Esophagus squamous epithelium (tissue), 5 donors: Measurements from ENCODE around the gene GLMP. TPM values are rescaled to one million over a fixed set of nuclear protein-coding genes. Genes with fewer than 3 reads are reported as not detected.
A peak's percentile ranks its signal among the peaks of the same experiment; 100 is the strongest.

Source experiments
- DNase-seq: peaks from one replicate; lab custom pipeline; 2025; lab: John Stamatoyannopoulos, UW
- H3K27ac ChIP-seq, 4 donors: fragments of 200-600 bp; sonication (generic); one replicate each; pipeline ENCODE4 v1.5.1; 2016 to 2019; ENCODE audit warnings: mild to moderate bottlenecking in 1 of 4
- H3K27me3 ChIP-seq, 4 donors: fragments of 200-600 bp; sonication (generic); 1 replicate in 3 of 4; 2 replicates in 1 of 4; pipeline versions ENCODE4 v1.5.1 to v1.6.0; 2017 to 2021; ENCODE audit warnings: antibody characterized with exemption in 1 of 4
- H3K36me3 ChIP-seq, 3 donors: fragments of 200-600 bp; sonication (generic); one replicate each; pipeline ENCODE4 v1.5.1; 2016 to 2019
- H3K4me1 ChIP-seq, 3 donors: fragments of 200-600 bp; sonication (generic); one replicate each; pipeline ENCODE4 v1.5.1; 2017 to 2019
- H3K4me3 ChIP-seq, 4 donors: fragments of 200-600 bp; sonication (generic); 1 replicate in 3 of 4; 2 replicates in 1 of 4; pipeline ENCODE4 v1.5.1; 2016 to 2019; ENCODE audit warnings: mild to moderate bottlenecking in 2 of 4, moderate library complexity in 1 of 4
- H3K9me3 ChIP-seq, 3 donors: fragments of 200-600 bp; sonication (generic); one replicate each; pipeline ENCODE4 v1.5.1; 2016 to 2019
- CTCF ChIP-seq, 6 experiments: fragments of 450-650 bp in 4 of 6; fragments of 200-600 bp in 2 of 6; sonication (generic) in 2 of 6; IDR thresholded peaks; one replicate each; pipeline ENCODE4 v1.5.1; 2016 to 2019; ENCODE audit warnings: antibody characterized with exemption in 6 of 6, mild to moderate bottlenecking in 4 of 6, moderate library complexity in 4 of 6
- POLR2A ChIP-seq, 4 donors: fragments of 450-650 bp; IDR thresholded peaks; one replicate each; pipeline ENCODE4 v1.6.1; 2017; ENCODE audit warnings: antibody characterized with exemption in 4 of 4, mild to moderate bottlenecking in 4 of 4, moderate library complexity in 3 of 4
- WGBS, 2 donors: methylation state at CpG; one replicate each; pipeline ENCODE4 v1.1.5; 2018; 5-methylcytosine and 5-hydroxymethylcytosine counted together
- intact Hi-C: fragments of 100-400 bp; cut with DNase I; formaldehyde crosslinking; loops from one replicate; pipeline ENCODE4 v1.15.0; 2022
- total RNA-seq, 4 donors: library from RNA; depleted of rRNA; stranded (reverse); fragments of >200 nt; gene quantifications; one replicate each; pipeline ENCODE4 v1.1.0, GENCODE V29; 2016
- donor health status: DM: yes; HTN: yes; CAD: no.

The GLMP gene
- total RNA-seq, 4 donors from 2014 or later = 16.1 to 44.2 (median 27.7) TPM

GRCh38 chr1:156319664-156320063, 24.2 kb upstream of the GLMP start:
- DNase-seq = no peak
- peaks cover 49 to 100% (median 78%) of the 10 kb centered on the region in 3 donors for H3K36me3 ChIP-seq
- intact Hi-C loops = loop anchor here (10.0 kb wide), 1 partner anchor 65 kb away; no protein-coding TSS in a partner anchor

GRCh38 chr1:156316909-156317308, 21.4 kb upstream of the GLMP start:
- Histone ChIP-seq H3K4me3 (no peak overlapping the region), H3K9me3 (no peaks in the 10 kb centered on the region), H3K27me3 (no peaks in the 10 kb centered on the region), H3K36me3 (peaks cover 37 to 100% (median 92%) of the 10 kb centered on the region in 3 donors), H3K27ac (no peak overlapping the region), H3K4me1 (no peaks in the 10 kb centered on the region)
- no peak for TF ChIP-seq CTCF (IDR thresholded peaks at IDR 0.05)
- TF ChIP-seq POLR2A (IDR thresholded peaks at IDR 0.05) = no peak
- 86 to 88% methylated on average over 7 of the region's 7 CpGs for WGBS, 2 donors
- DNase-seq = no peak
- intact Hi-C loops = loop anchor here (10.0 kb wide), 1 partner anchor 62 kb away; no protein-coding TSS in a partner anchor

More at GRCh38 chr1:156319664-156320063, 24.2 kb upstream of the GLMP start:
- Histone ChIP-seq H3K27me3 (no peaks in the 10 kb centered on the region), H3K27ac (no peak overlapping the region), H3K9me3 (no peaks in the 10 kb centered on the region), H3K4me1 (no peaks in the 10 kb centered on the region), H3K4me3 (no peak overlapping the region)
- peak in 4 of 6 experiments; percentile 23 to 57 (median 46) for TF ChIP-seq CTCF (IDR thresholded peaks at IDR 0.05)
- TF ChIP-seq POLR2A (IDR thresholded peaks at IDR 0.05) = no peak
- 64 to 88% methylated on average over 1 of the region's 1 CpG for WGBS, 2 donors

- Histone ChIP-seq H3K4me3 (no peak overlapping the region), H3K27ac (peak overlapping the region in 1 of 4 donors; percentile 14), H3K9me3 (no peaks in the 10 kb centered on the region), H3K4me1 (peaks cover 0 to 14% (median 0%) of the 10 kb centered on the region in 3 donors), H3K36me3 (peaks cover 28 to 100% (median 78%) of the 10 kb centered on the region in 3 donors), H3K27me3 (no peaks in the 10 kb centered on the region)
- intact Hi-C loops = loop anchor here (10.0 kb wide), 1 partner anchor 56 kb away; no protein-coding TSS in a partner anchor
- no peak for TF ChIP-seq CTCF (IDR thresholded peaks at IDR 0.05)
- no peak for TF ChIP-seq POLR2A (IDR thresholded peaks at IDR 0.05)
- no peak for DNase-seq
- WGBS, 2 donors = 39 to 65% methylated on average over 5 to 6 of the region's 6 CpGs
Observed at GRCh38 chr1:156310962-156311361, 15.5 kb upstream of the GLMP start.

GRCh38 chr1:156308078-156308477, 12.6 kb upstream of the GLMP start:
- no peak overlapping the region for H3K4me3 ChIP-seq
- H3K27me3 ChIP-seq = no peaks in the 10 kb centered on the region
- DNase-seq = no peak
- no peak for TF ChIP-seq POLR2A (IDR thresholded peaks at IDR 0.05)
- no peak for TF ChIP-seq CTCF (IDR thresholded peaks at IDR 0.05)
- peaks cover 0 to 14% (median 0%) of the 10 kb centered on the region in 3 donors for H3K4me1 ChIP-seq
- peaks cover 24 to 93% (median 51%) of the 10 kb centered on the region in 3 donors for H3K36me3 ChIP-seq
- intact Hi-C loops = no loop called here
- no peak overlapping the region for H3K27ac ChIP-seq
- no peaks in the 10 kb centered on the region for H3K9me3 ChIP-seq

- WGBS, 2 donors = 74 to 75% methylated on average over 2 of the region's 2 CpGs
- H3K4me3 ChIP-seq = no peak overlapping the region
- H3K36me3 ChIP-seq = peaks cover 9 to 64% (median 22%) of the 10 kb centered on the region in 3 donors
- DNase-seq = no peak
- H3K4me1 ChIP-seq = peaks cover 0 to 27% (median 0%) of the 10 kb centered on the region in 3 donors
- H3K27me3 ChIP-seq = no peaks in the 10 kb centered on the region
- H3K27ac ChIP-seq = no peak overlapping the region
- H3K9me3 ChIP-seq = no peaks in the 10 kb centered on the region
- intact Hi-C loops = no loop called here
- no peak for TF ChIP-seq CTCF (IDR thresholded peaks at IDR 0.05)
- TF ChIP-seq POLR2A (IDR thresholded peaks at IDR 0.05) = no peak
Observed at GRCh38 chr1:156305215-156305614, 9.7 kb upstream of the GLMP start.
